HEK293T (cell line): ENCODE data around the gene NEURL2.

Experiments
- BHLHE40 ChIP-seq: fragments of 450-650 bp; IDR thresholded peaks from 2 replicates; pipeline ENCODE4 v1.6.1; 2016; ENCODE audit warnings: mild to moderate bottlenecking, moderate library complexity, borderline replicate concordance
- ELF4 ChIP-seq: fragments of 450-650 bp; IDR thresholded peaks from 2 replicates; pipeline ENCODE4 v1.6.1; 2017; ENCODE audit warnings: antibody characterized with exemption
- FOXK2 ChIP-seq: fragments of 450-650 bp; IDR thresholded peaks from 2 replicates; pipeline ENCODE4 v1.6.1; 2016; ENCODE audit warnings: mild to moderate bottlenecking
- FOXM1 ChIP-seq: fragments of 450-650 bp; IDR thresholded peaks from 2 replicates; pipeline ENCODE4 v1.6.1; 2017; ENCODE audit warnings: mild to moderate bottlenecking, borderline replicate concordance
- HDGF ChIP-seq: fragments of 450-650 bp; IDR thresholded peaks from 2 replicates; pipeline ENCODE4 v1.6.1; 2017; ENCODE audit warnings: antibody characterized with exemption, borderline replicate concordance
- L3MBTL2 ChIP-seq: fragments of 450-650 bp; conservative IDR thresholded peaks from 2 replicates; pipeline ENCODE4 v1.6.1; 2016; ENCODE audit warnings: mild to moderate bottlenecking
- LEF1 ChIP-seq: fragments of 450-650 bp; IDR thresholded peaks from 2 replicates; pipeline ENCODE4 v1.6.1; 2017; ENCODE audit warnings: mild to moderate bottlenecking, borderline replicate concordance
- SP1 ChIP-seq: fragments of 450-650 bp; IDR thresholded peaks from 2 replicates; pipeline ENCODE4 v1.6.1; 2017
- SUZ12 ChIP-seq: fragments of 450-650 bp; IDR thresholded peaks from 2 replicates; pipeline ENCODE4 v1.6.1; 2016; ENCODE audit warnings: mild to moderate bottlenecking
- TARDBP ChIP-seq: fragments of 450-650 bp; IDR thresholded peaks from 2 replicates; pipeline ENCODE4 v1.6.1; 2016
- ZNF384 ChIP-seq: fragments of 450-650 bp; IDR thresholded peaks from 2 replicates; pipeline ENCODE4 v1.6.1; 2016
- TF ChIP-seq, protein P1 (sequence below): fragments of 450-650 bp; IDR thresholded peaks from 2 replicates; pipeline ENCODE4 v1.6.1; 2016

DNA sequence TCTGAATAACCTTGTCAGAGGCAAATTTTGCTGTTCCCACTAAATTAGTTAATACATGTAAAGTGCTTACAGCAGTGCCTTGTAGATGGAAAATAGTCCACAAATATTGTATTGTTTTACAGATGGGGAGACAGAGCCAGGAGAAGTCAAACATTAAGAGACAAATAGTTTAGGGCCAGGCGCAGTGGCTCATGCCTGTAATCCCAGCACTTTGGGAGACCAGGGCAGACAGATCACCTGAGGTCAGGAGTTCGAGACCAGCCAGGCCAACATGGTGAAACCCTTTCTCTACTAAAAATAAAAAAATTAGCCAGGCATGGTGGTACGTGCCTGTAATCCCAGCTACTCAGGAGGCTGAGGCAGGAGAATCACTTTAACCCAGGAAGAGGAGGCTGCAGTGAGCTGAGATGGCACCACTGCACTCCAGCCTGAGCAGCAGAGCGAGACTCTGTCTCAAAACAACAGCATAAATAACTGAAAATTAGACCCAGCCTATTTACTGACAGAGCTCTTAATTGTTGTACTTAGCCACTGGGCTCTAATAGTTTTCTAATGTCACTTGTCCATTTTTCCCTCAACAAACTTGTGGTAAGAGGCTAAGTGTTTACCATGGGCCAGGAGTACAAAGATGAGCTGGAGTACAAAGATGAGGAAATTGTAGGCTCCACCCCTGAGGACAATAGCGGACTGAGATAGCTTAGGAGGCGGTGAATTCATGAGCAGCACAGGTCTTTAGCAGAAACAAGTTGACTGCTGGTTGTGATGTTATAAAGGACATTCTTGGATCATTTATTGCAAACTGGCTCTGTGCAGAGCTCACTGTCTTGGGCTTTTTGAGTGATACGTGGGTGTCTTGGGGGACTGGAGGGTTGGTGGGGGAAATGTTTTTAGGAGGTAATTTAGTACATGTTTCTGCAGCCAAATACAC lies 27.2 kb downstream of the NEURL2 start:
- no peak for TF ChIP-seq SP1
- no peak for TF ChIP-seq ZNF384
- TF ChIP-seq FOXM1: no peak
- TF ChIP-seq TARDBP: no peak
- no peak for TF ChIP-seq BHLHE40
- TF ChIP-seq SUZ12: no peak
- TF ChIP-seq ELF4: no peak
- TF ChIP-seq, protein P1, sequence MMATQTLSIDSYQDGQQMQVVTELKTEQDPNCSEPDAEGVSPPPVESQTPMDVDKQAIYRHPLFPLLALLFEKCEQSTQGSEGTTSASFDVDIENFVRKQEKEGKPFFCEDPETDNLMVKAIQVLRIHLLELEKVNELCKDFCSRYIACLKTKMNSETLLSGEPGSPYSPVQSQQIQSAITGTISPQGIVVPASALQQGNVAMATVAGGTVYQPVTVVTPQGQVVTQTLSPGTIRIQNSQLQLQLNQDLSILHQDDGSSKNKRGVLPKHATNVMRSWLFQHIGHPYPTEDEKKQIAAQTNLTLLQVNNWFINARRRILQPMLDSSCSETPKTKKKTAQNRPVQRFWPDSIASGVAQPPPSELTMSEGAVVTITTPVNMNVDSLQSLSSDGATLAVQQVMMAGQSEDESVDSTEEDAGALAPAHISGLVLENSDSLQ: no peak
- TF ChIP-seq LEF1: no peak
- TF ChIP-seq L3MBTL2: no peak
- TF ChIP-seq FOXK2: no peak
- TF ChIP-seq HDGF: no peak
